Karpas-422 (cell line): ENCODE data around the gene ZNF138. TPM values are rescaled to one million over a fixed set of nuclear protein-coding genes. Genes with fewer than 3 reads are reported as not detected.

Experiments
- DNase-seq: peaks from one replicate; pipeline ENCODE4 v3.0.0-alpha.2; 2015
- H2AFZ ChIP-seq: fragments of 200-600 bp; sonication (generic); 2 replicates; pipeline ENCODE4 v1.6.1; 2014; ENCODE audit warnings: antibody characterized with exemption, low read length, mixed read lengths
- H3K27ac ChIP-seq: fragments of 200-600 bp; sonication (generic); 2 replicates; pipeline ENCODE4 v1.5.1; 2014; ENCODE audit warnings: mild to moderate bottlenecking, low read length, moderate library complexity
- H3K27me3 ChIP-seq: fragments of 200-600 bp; sonication (generic); 2 replicates; pipeline ENCODE4 v1.6.1; 2014; ENCODE audit warnings: low read length, mixed read lengths
- H3K36me3 ChIP-seq: fragments of 200-600 bp; sonication (generic); 2 replicates; pipeline ENCODE4 v1.6.1; 2014; ENCODE audit warnings: low read length, mixed read lengths; ENCODE audit not compliant: insufficient read depth
- H3K4me1 ChIP-seq: fragments of 200-600 bp; sonication (generic); 2 replicates; pipeline ENCODE4 v1.6.1; 2014; ENCODE audit warnings: mild to moderate bottlenecking, low read length, mixed read lengths
- H3K4me2 ChIP-seq: fragments of 200-600 bp; sonication (generic); 2 replicates; pipeline ENCODE4 v1.6.1; 2014; ENCODE audit warnings: low read length, low read depth, mild to moderate bottlenecking; ENCODE audit not compliant: poor library complexity, severe bottlenecking
- H3K4me3 ChIP-seq: fragments of 200-600 bp; sonication (generic); 2 replicates; pipeline ENCODE4 v1.5.1; 2014; ENCODE audit warnings: mild to moderate bottlenecking, antibody characterized with exemption, low read length, mixed read lengths
- H3K79me2 ChIP-seq: fragments of 200-600 bp; sonication (generic); 2 replicates; pipeline ENCODE4 v1.6.1; 2014; ENCODE audit warnings: mild to moderate bottlenecking, low read length, mixed read lengths
- H3K9ac ChIP-seq: fragments of 200-600 bp; sonication (generic); 2 replicates; pipeline ENCODE4 v1.6.0; 2014; ENCODE audit warnings: low read length
- H3K9me2 ChIP-seq: fragments of 200-600 bp; sonication (generic), shearing (Covaris generic); replicated peaks from 2 replicates; pipeline ENCODE4 v1.6.0; 2014; ENCODE audit warnings: mild to moderate bottlenecking, low read length, moderate library complexity; ENCODE audit not compliant: insufficient read depth
- H3K9me3 ChIP-seq: fragments of 300-700, 200-600 bp; sonication (generic); 2 replicates; pipeline ENCODE4 v1.6.1; 2014; ENCODE audit warnings: low read length, mixed read lengths
- H4K20me1 ChIP-seq: fragments of 200-600 bp; sonication (generic); 2 replicates; pipeline ENCODE4 v1.6.1; 2014; ENCODE audit warnings: mild to moderate bottlenecking, antibody characterized with exemption, low read length, low read depth; ENCODE audit not compliant: insufficient read depth
- total RNA-seq: library from RNA; depleted of rRNA; stranded (reverse); fragments of >200 nt; shearing (Covaris generic); gene quantifications from 2 replicates; pipeline ENCODE4 v1.2.3, GENCODE V29; 2014; ENCODE audit warnings: low replicate concordance

ZNF138 gene
- total RNA-seq, 1 experiment from 2014 or later: 27.2 TPM

- Histone ChIP-seq H3K9ac (no peak overlapping the region), H3K4me1 (no peaks in the 10 kb centered on the region; the same call in 1 of the 2 replicates), H3K79me2 (no peaks in the 10 kb centered on the region), H3K9me2 (no peaks in the 10 kb centered on the region), H3K36me3 (no peaks in the 10 kb centered on the region), H3K27me3 (no peaks in the 10 kb centered on the region), H3K4me3 (no peak overlapping the region), H3K9me3 (no peaks in the 10 kb centered on the region), H3K4me2 (no peak overlapping the region), H4K20me1 (no peaks in the 10 kb centered on the region), H3K27ac (no peak overlapping the region), H2AFZ (no peak overlapping the region)
- DNase-seq: no peak
Observed at GRCh38 chr7:64868499-64868898, 74.3 kb downstream of the ZNF138 start.

GRCh38 chr7:64869121-64869725, 75.0 kb downstream of the ZNF138 start:
- Histone ChIP-seq H3K27me3 (no peaks in the 10 kb centered on the region), H3K4me1 (no peaks in the 10 kb centered on the region; the same call in 1 of the 2 replicates), H3K36me3 (no peaks in the 10 kb centered on the region), H3K4me3 (no peak overlapping the region), H3K4me2 (no peak overlapping the region), H3K9ac (no peak overlapping the region), H3K79me2 (no peaks in the 10 kb centered on the region), H3K9me2 (no peaks in the 10 kb centered on the region), H3K9me3 (no peaks in the 10 kb centered on the region), H3K27ac (no peak overlapping the region), H2AFZ (no peak overlapping the region), H4K20me1 (no peaks in the 10 kb centered on the region)
- no peak for DNase-seq

GRCh38 chr7:64869912-64870562, 75.8 kb downstream of the ZNF138 start:
- DNase-seq: no peak
- H3K4me1 ChIP-seq: no peaks in the 10 kb centered on the region; the same call in 1 of the 2 replicates
- H3K4me2 ChIP-seq: no peak overlapping the region
- H3K9me2 ChIP-seq: no peaks in the 10 kb centered on the region
- H3K27ac ChIP-seq: no peak overlapping the region
- H3K27me3 ChIP-seq: no peaks in the 10 kb centered on the region
- no peak overlapping the region for H3K4me3 ChIP-seq
- H3K9ac ChIP-seq: no peak overlapping the region
- no peak overlapping the region for H2AFZ ChIP-seq
- no peaks in the 10 kb centered on the region for H4K20me1 ChIP-seq
- no peaks in the 10 kb centered on the region for H3K36me3 ChIP-seq
- no peaks in the 10 kb centered on the region for H3K9me3 ChIP-seq
- H3K79me2 ChIP-seq: no peaks in the 10 kb centered on the region

- Histone ChIP-seq H2AFZ (no peak overlapping the region), H4K20me1 (no peaks in the 10 kb centered on the region), H3K9me2 (no peaks in the 10 kb centered on the region), H3K27ac (no peak overlapping the region), H3K4me3 (no peak overlapping the region), H3K4me2 (no peak overlapping the region), H3K79me2 (no peaks in the 10 kb centered on the region), H3K9me3 (no peaks in the 10 kb centered on the region), H3K36me3 (no peaks in the 10 kb centered on the region), H3K4me1 (no peaks in the 10 kb centered on the region; the same call in 1 of the 2 replicates), H3K9ac (no peak overlapping the region), H3K27me3 (no peaks in the 10 kb centered on the region)
- no peak for DNase-seq
Observed at GRCh38 chr7:64870656-64871055, 76.4 kb downstream of the ZNF138 start.

GRCh38 chr7:64871761-64872160, 77.5 kb downstream of the ZNF138 start:
- H2AFZ ChIP-seq: no peak overlapping the region
- H3K36me3 ChIP-seq: no peaks in the 10 kb centered on the region
- no peak for DNase-seq
- no peak overlapping the region for H3K27ac ChIP-seq
- H3K4me2 ChIP-seq: no peak overlapping the region
- H3K4me1 ChIP-seq: no peaks in the 10 kb centered on the region; the same call in 1 of the 2 replicates
- H3K79me2 ChIP-seq: no peaks in the 10 kb centered on the region
- H3K9me3 ChIP-seq: no peaks in the 10 kb centered on the region
- no peak overlapping the region for H3K9ac ChIP-seq
- no peaks in the 10 kb centered on the region for H3K27me3 ChIP-seq
- H4K20me1 ChIP-seq: no peaks in the 10 kb centered on the region
- H3K9me2 ChIP-seq: no peaks in the 10 kb centered on the region
- no peak overlapping the region for H3K4me3 ChIP-seq

GRCh38 chr7:64872351-64873154, 78.3 kb downstream of the ZNF138 start:
- DNase-seq: no peak
- H2AFZ ChIP-seq: no peak overlapping the region
- H3K27ac ChIP-seq: no peak overlapping the region
- no peaks in the 10 kb centered on the region for H3K9me3 ChIP-seq
- H3K4me2 ChIP-seq: no peak overlapping the region
- H4K20me1 ChIP-seq: no peaks in the 10 kb centered on the region
- no peaks in the 10 kb centered on the region for H3K79me2 ChIP-seq
- peaks cover 1% of the 10 kb centered on the region for H3K4me1 ChIP-seq
- H3K27me3 ChIP-seq: no peaks in the 10 kb centered on the region
- no peak overlapping the region for H3K4me3 ChIP-seq
- H3K9me2 ChIP-seq: no peaks in the 10 kb centered on the region
- H3K36me3 ChIP-seq: no peaks in the 10 kb centered on the region
- no peak overlapping the region for H3K9ac ChIP-seq

DNA sequence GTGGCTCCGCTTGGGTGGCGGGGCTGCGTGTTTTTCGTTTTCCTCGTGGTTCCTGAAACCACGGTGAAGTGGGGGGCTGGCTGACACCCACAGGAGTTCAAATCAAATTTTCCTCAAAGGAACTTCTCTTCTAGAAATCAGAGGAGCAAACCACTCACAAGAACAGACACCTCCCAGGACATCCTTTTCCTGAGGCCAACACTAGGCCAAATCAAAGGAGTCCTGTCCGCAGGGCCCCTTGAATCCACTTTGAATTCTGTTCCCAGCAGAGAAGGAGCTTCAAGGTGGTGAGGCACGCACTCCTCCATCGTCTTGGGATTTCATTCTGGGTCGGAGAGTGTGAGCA, 78.9 kb downstream of the ZNF138 start:
- DNase-seq: no peak
- Histone ChIP-seq H3K4me3 (no peak overlapping the region), H2AFZ (no peak overlapping the region), H3K36me3 (no peaks in the 10 kb centered on the region), H3K27ac (no peak overlapping the region), H3K9ac (no peak overlapping the region), H3K9me2 (no peaks in the 10 kb centered on the region), H3K79me2 (no peaks in the 10 kb centered on the region), H3K9me3 (no peaks in the 10 kb centered on the region), H3K4me2 (no peak overlapping the region), H3K27me3 (no peaks in the 10 kb centered on the region), H4K20me1 (no peaks in the 10 kb centered on the region), H3K4me1 (peaks cover 5% of the 10 kb centered on the region)

DNA sequence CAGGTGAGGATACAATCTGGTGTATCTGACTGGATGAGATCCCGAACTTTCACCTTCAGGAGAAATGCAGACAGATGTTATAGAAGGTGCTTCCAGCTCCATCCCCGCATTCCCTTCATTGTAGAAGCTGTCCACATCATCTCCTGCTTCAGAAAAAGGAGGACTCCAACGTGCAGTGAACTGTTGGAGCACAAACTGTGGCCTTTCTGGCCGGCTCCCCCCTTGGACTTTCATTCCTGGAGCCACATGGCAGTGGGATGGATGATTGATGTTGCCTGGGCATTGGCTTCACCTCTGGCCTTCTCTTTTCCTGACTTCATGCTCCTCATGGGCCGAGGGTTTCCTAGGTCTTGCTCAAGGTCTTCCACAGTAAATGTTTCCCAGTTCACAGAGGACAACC, 79.3 kb downstream of the ZNF138 start:
- Histone ChIP-seq H3K79me2 (no peaks in the 10 kb centered on the region), H3K9ac (no peak overlapping the region), H4K20me1 (no peaks in the 10 kb centered on the region), H3K27me3 (no peaks in the 10 kb centered on the region), H3K9me3 (no peaks in the 10 kb centered on the region), H3K4me3 (no peak overlapping the region), H3K9me2 (no peaks in the 10 kb centered on the region), H2AFZ (no peak overlapping the region), H3K4me2 (no peak overlapping the region), H3K27ac (no peak overlapping the region), H3K4me1 (peaks cover 5% of the 10 kb centered on the region), H3K36me3 (no peaks in the 10 kb centered on the region)
- DNase-seq: no peak
